Activated naive CD8-positive, alpha-beta T cell treated with anti-CD3 and anti-CD28 coated beads, Interleukin-2, amount 50 U/mL, for 24 hours (primary cell): ENCODE data around the gene SRP9.
"Not testable (repeated sequence)": the region's sequence is repeated elsewhere in the genome, so short reads cannot be mapped to it uniquely, and the experiment has no call there.

Experiments used
- ATAC-seq: fragments of 150-1000 bp; cut with Tn5 transposase; one replicate; pipeline ENCODE4 v1.10.0; 2021
- DNase-seq: peaks from one replicate; pipeline ENCODE4 v3.0.0; 2021
- H3K27ac Mint-ChIP-seq: one replicate; pipeline ENCODE4 v1.8.0; 2021; ENCODE audit warnings: mild to moderate bottlenecking, mixed read lengths
- H3K27me3 Mint-ChIP-seq: one replicate; pipeline ENCODE4 v1.8.0; 2021; ENCODE audit warnings: mixed read lengths
- H3K36me3 Mint-ChIP-seq: one replicate; pipeline ENCODE4 v1.8.0; 2021; ENCODE audit warnings: low read depth, mixed read lengths
- H3K4me1 Mint-ChIP-seq: one replicate; pipeline ENCODE4 v1.8.0; 2021; ENCODE audit warnings: mixed read lengths
- H3K4me3 Mint-ChIP-seq: one replicate; pipeline ENCODE4 v1.8.0; 2021; ENCODE audit warnings: mild to moderate bottlenecking, moderate library complexity, mixed read lengths
- H3K9me3 Mint-ChIP-seq: one replicate; pipeline ENCODE4 v1.8.0; 2021; ENCODE audit warnings: mixed read lengths

Gene SRP9

GRCh38 chr1:225812488-225813213 lies 35.0 kb downstream of the SRP9 start:
- Mint-ChIP-seq H3K4me3 (no peak overlapping the region), H3K9me3 (no peaks in the 10 kb centered on the region), H3K27me3 (peaks cover 5% of the 10 kb centered on the region), H3K36me3 (no peaks in the 10 kb centered on the region), H3K27ac (no peak overlapping the region), H3K4me1 (peaks cover 17% of the 10 kb centered on the region)
- DNase-seq (no peak), ATAC-seq (no peak)

- DNase-seq, result no peak
- H3K36me3 Mint-ChIP-seq, result no peaks in the 10 kb centered on the region
- no peak for ATAC-seq
- no peak overlapping the region for H3K4me3 Mint-ChIP-seq
- peaks cover 5% of the 10 kb centered on the region for H3K27me3 Mint-ChIP-seq
- H3K27ac Mint-ChIP-seq, result no peak overlapping the region
- H3K4me1 Mint-ChIP-seq, result peaks cover 23% of the 10 kb centered on the region
- H3K9me3 Mint-ChIP-seq, result no peaks in the 10 kb centered on the region
Observed at GRCh38 chr1:225813214-225813964, 35.8 kb downstream of the SRP9 start.

- no peak for ATAC-seq
- H3K4me1 Mint-ChIP-seq, result peaks cover 21% of the 10 kb centered on the region
- H3K36me3 Mint-ChIP-seq, result no peaks in the 10 kb centered on the region
- H3K27ac Mint-ChIP-seq, result no peak overlapping the region
- H3K4me3 Mint-ChIP-seq, result no peak overlapping the region
- peaks cover 5% of the 10 kb centered on the region for H3K27me3 Mint-ChIP-seq
- DNase-seq, result no peak
- H3K9me3 Mint-ChIP-seq, result no peaks in the 10 kb centered on the region
Observed at GRCh38 chr1:225814381-225814780, 36.8 kb downstream of the SRP9 start.

- H3K27ac Mint-ChIP-seq, H3K27me3 Mint-ChIP-seq, H3K9me3 Mint-ChIP-seq, H3K4me3 Mint-ChIP-seq, ATAC-seq, H3K36me3 Mint-ChIP-seq, DNase-seq: not testable (repeated sequence)
- H3K4me1 Mint-ChIP-seq, result peaks cover 16% of the 10 kb centered on the region
Observed at GRCh38 chr1:225815090-225815489, 37.5 kb downstream of the SRP9 start.

- no peaks in the 10 kb centered on the region for H3K36me3 Mint-ChIP-seq
- ATAC-seq (no peak), DNase-seq (no peak)
- H3K9me3 Mint-ChIP-seq, result no peaks in the 10 kb centered on the region
- H3K4me3 Mint-ChIP-seq, result no peak overlapping the region
- no peak overlapping the region for H3K27ac Mint-ChIP-seq
- H3K27me3 Mint-ChIP-seq, result peaks cover 2% of the 10 kb centered on the region
- H3K4me1 Mint-ChIP-seq, result peaks cover 12% of the 10 kb centered on the region
Observed at GRCh38 chr1:225815526-225816178, 38.0 kb downstream of the SRP9 start.

- Mint-ChIP-seq H3K4me1 (peaks cover 8% of the 10 kb centered on the region), H3K27me3 (no peaks in the 10 kb centered on the region), H3K4me3 (no peak overlapping the region), H3K27ac (no peak overlapping the region), H3K9me3 (no peaks in the 10 kb centered on the region), H3K36me3 (no peaks in the 10 kb centered on the region)
- no peak for DNase-seq
- no peak for ATAC-seq
Observed at GRCh38 chr1:225816643-225817538, 39.3 kb downstream of the SRP9 start.

- peaks cover 8% of the 10 kb centered on the region for H3K4me1 Mint-ChIP-seq
- ATAC-seq (no peak), DNase-seq (no peak)
- no peaks in the 10 kb centered on the region for H3K27me3 Mint-ChIP-seq
- H3K9me3 Mint-ChIP-seq, result no peaks in the 10 kb centered on the region
- H3K27ac Mint-ChIP-seq, result no peak overlapping the region
- no peak overlapping the region for H3K4me3 Mint-ChIP-seq
- no peaks in the 10 kb centered on the region for H3K36me3 Mint-ChIP-seq
Observed at GRCh38 chr1:225817611-225818061, 40.0 kb downstream of the SRP9 start.

- ATAC-seq (no peak), DNase-seq (no peak)
- H3K36me3 Mint-ChIP-seq, result no peaks in the 10 kb centered on the region
- peaks cover 8% of the 10 kb centered on the region for H3K4me1 Mint-ChIP-seq
- no peaks in the 10 kb centered on the region for H3K27me3 Mint-ChIP-seq
- H3K9me3 Mint-ChIP-seq, result no peaks in the 10 kb centered on the region
- H3K27ac Mint-ChIP-seq, result no peak overlapping the region
- no peak overlapping the region for H3K4me3 Mint-ChIP-seq
Observed at GRCh38 chr1:225818229-225818628, 40.6 kb downstream of the SRP9 start.

GRCh38 chr1:225819346-225820192 lies 41.9 kb downstream of the SRP9 start:
- Mint-ChIP-seq H3K36me3 (no peaks in the 10 kb centered on the region), H3K27ac (no peak overlapping the region), H3K4me1 (peaks cover 8% of the 10 kb centered on the region), H3K27me3 (no peaks in the 10 kb centered on the region), H3K4me3 (no peak overlapping the region), H3K9me3 (no peaks in the 10 kb centered on the region)
- no peak for DNase-seq
- no peak for ATAC-seq

- Mint-ChIP-seq H3K9me3 (no peaks in the 10 kb centered on the region), H3K4me1 (peaks cover 8% of the 10 kb centered on the region), H3K4me3 (no peak overlapping the region), H3K27ac (no peak overlapping the region), H3K36me3 (no peaks in the 10 kb centered on the region), H3K27me3 (no peaks in the 10 kb centered on the region)
- ATAC-seq (no peak), DNase-seq (no peak)
Observed at GRCh38 chr1:225820522-225821120, 43.0 kb downstream of the SRP9 start.

GRCh38 chr1:225822655-225823403 lies 45.2 kb downstream of the SRP9 start:
- DNase-seq (no peak), ATAC-seq (no peak)
- H3K27ac Mint-ChIP-seq, result no peak overlapping the region
- no peak overlapping the region for H3K4me3 Mint-ChIP-seq
- no peaks in the 10 kb centered on the region for H3K9me3 Mint-ChIP-seq
- H3K36me3 Mint-ChIP-seq, result no peaks in the 10 kb centered on the region
- H3K4me1 Mint-ChIP-seq, result peaks cover 4% of the 10 kb centered on the region
- H3K27me3 Mint-ChIP-seq, result no peaks in the 10 kb centered on the region

GRCh38 chr1:225823811-225824261 lies 46.2 kb downstream of the SRP9 start:
- ATAC-seq, result no peak
- no peak overlapping the region for H3K4me3 Mint-ChIP-seq

GRCh38 chr1:225824533-225824941 lies 46.9 kb downstream of the SRP9 start:
- H3K9me3 Mint-ChIP-seq, result no peaks in the 10 kb centered on the region
- no peaks in the 10 kb centered on the region for H3K4me1 Mint-ChIP-seq
- DNase-seq (no peak), ATAC-seq (no peak)
- H3K27ac Mint-ChIP-seq, result no peak overlapping the region
- H3K36me3 Mint-ChIP-seq, result no peaks in the 10 kb centered on the region
- no peak overlapping the region for H3K4me3 Mint-ChIP-seq
- no peaks in the 10 kb centered on the region for H3K27me3 Mint-ChIP-seq

More at GRCh38 chr1:225823811-225824261, 46.2 kb downstream of the SRP9 start:
- no peak overlapping the region for H3K27ac Mint-ChIP-seq
- no peaks in the 10 kb centered on the region for H3K4me1 Mint-ChIP-seq
- H3K36me3 Mint-ChIP-seq, result no peaks in the 10 kb centered on the region
- H3K27me3 Mint-ChIP-seq, result no peaks in the 10 kb centered on the region
- no peak for DNase-seq
- no peaks in the 10 kb centered on the region for H3K9me3 Mint-ChIP-seq
